Kidney (tissue), 14 donors: ENCODE results near the gene C10orf90. TPM values are rescaled to one million over a fixed set of nuclear protein-coding genes. Genes with fewer than 3 reads are reported as not detected.

Experiments used
- DNase-seq, 5 donors: peaks; one replicate each; pipeline ENCODE4 v3.0.0-alpha.2; 2013 to 2020
- FAIRE-seq: peaks from 2 replicates; lab custom pipeline; 2012; peaks lifted over from hg19 to GRCh38; lab: Jason Lieb, UNC
- H3K27ac ChIP-seq, 2 donors: one replicate each; pipeline ENCODE4 v1.7.0; 2013; ENCODE audit warnings: low read depth in 2 of 2, low read length in 2 of 2, inconsistent platforms in 1 of 2
- H3K27me3 ChIP-seq: one replicate; pipeline ENCODE4 v1.7.1; 2013; ENCODE audit warnings: low read length, inconsistent platforms; ENCODE audit not compliant: control insufficient read depth, insufficient read depth
- H3K36me3 ChIP-seq, 3 donors: one replicate each; pipeline versions ENCODE4 v1.7.0 to v1.7.1; 2013; ENCODE audit warnings: low read length in 3 of 3, control low read depth in 1 of 3, inconsistent platforms in 1 of 3; ENCODE audit not compliant: insufficient read depth in 3 of 3, control insufficient read depth in 2 of 3
- H3K4me1 ChIP-seq, 3 donors: one replicate each; pipeline versions ENCODE4 v1.7.0 to v1.7.1; 2013; ENCODE audit warnings: low read length in 3 of 3, inconsistent platforms in 1 of 3, low read depth in 1 of 3; ENCODE audit not compliant: control insufficient read depth in 2 of 3, insufficient read depth in 2 of 3
- H3K4me3 ChIP-seq, 3 donors: one replicate each; pipeline versions ENCODE4 v1.7.0 to v1.8.1; 2013; ENCODE audit warnings: low read length in 3 of 3, control low read depth in 1 of 3, inconsistent platforms in 1 of 3
- H3K9ac ChIP-seq, 3 donors: one replicate each; pipeline versions ENCODE4 v1.7.0 to v1.7.1; 2013; ENCODE audit warnings: low read length in 3 of 3, control low read depth in 1 of 3, inconsistent platforms in 1 of 3
- H3K9me3 ChIP-seq, 3 donors: one replicate each; pipeline versions ENCODE4 v1.7.0 to v1.7.1; 2013; ENCODE audit warnings: low read length in 3 of 3, control low read depth in 1 of 3, inconsistent platforms in 1 of 3; ENCODE audit not compliant: control insufficient read depth in 2 of 3, insufficient read depth in 1 of 3
- CTCF ChIP-seq: IDR thresholded peaks from 3 replicates; pipeline ENCODE4 v1.5.1; 2012; ENCODE audit warnings: mild to moderate bottlenecking, moderate library complexity, borderline replicate concordance; ENCODE audit not compliant: insufficient read depth; ENCODE audit errors: extremely low read depth
- intact Hi-C: fragments of 100-400 bp; cut with DNase I; formaldehyde crosslinking; loops from one replicate; pipeline ENCODE4 v1.11.1; 2022
- polyA plus RNA-seq: library from polyadenylated mRNA; stranded (reverse); fragments of 350-450 nt; fragmentation: Illumina TruSeq; extraction: RNeasy Lipid Tissue Mini Kit (QIAGEN cat#74804); gene quantifications from one replicate; pipeline ENCODE4 v1.2.3, GENCODE V29; 2014; ENCODE audit warnings: low read depth, low replicate concordance; ENCODE audit not compliant: insufficient read depth
- total RNA-seq: library from RNA; stranded (reverse); fragmentation: NEBNext Ultra II Directional; extraction: Animal tissue kit (Norgen Biotek cat#: 25700); gene quantifications from one replicate; pipeline ENCODE4 v1.2.1, GENCODE V29; 2021
- donor health status: control.
- donor health status: control.
- donor health status: control.
- donor health status: control.
- donor health status: control.
- donor health status: DM: yes; HTN: yes; CAD: no.
- donor health status: Normal renal cell carcinoma (clear cell type).

C10orf90 gene
- total and polyA plus RNA-seq, 2 donors from 2014 or later = 0.30 TPM; not detected in 1

GRCh38 chr10:126690534-126690933 is 20.0 kb upstream of the C10orf90 start:
- no peaks in the 10 kb centered on the region for H3K27me3 ChIP-seq
- H3K9me3 ChIP-seq = peaks cover 0 to 2% (median 0%) of the 10 kb centered on the region in 3 donors
- H3K4me3 ChIP-seq = no peak overlapping the region
- no peak for DNase-seq
- FAIRE-seq = no peak
- no peak overlapping the region for H3K9ac ChIP-seq
- H3K4me1 ChIP-seq = no peaks in the 10 kb centered on the region
- TF ChIP-seq CTCF = no peak
- no peaks in the 10 kb centered on the region for H3K36me3 ChIP-seq
- intact Hi-C loops = no loop called here
- no peak overlapping the region for H3K27ac ChIP-seq

GRCh38 chr10:126689461-126689994 is 19.0 kb upstream of the C10orf90 start:
- Histone ChIP-seq H3K27me3 (no peaks in the 10 kb centered on the region), H3K9ac (no peak overlapping the region), H3K9me3 (peaks cover 0 to 2% (median 0%) of the 10 kb centered on the region in 3 donors), H3K36me3 (no peaks in the 10 kb centered on the region), H3K4me3 (no peak overlapping the region), H3K4me1 (no peaks in the 10 kb centered on the region), H3K27ac (no peak overlapping the region)
- no peak for FAIRE-seq
- DNase-seq = no peak
- intact Hi-C loops = no loop called here
- no peak for TF ChIP-seq CTCF

- no peaks in the 10 kb centered on the region for H3K36me3 ChIP-seq
- no peak overlapping the region for H3K27ac ChIP-seq
- no peaks in the 10 kb centered on the region for H3K27me3 ChIP-seq
- no peak overlapping the region for H3K9ac ChIP-seq
- FAIRE-seq (no peak), DNase-seq (peak in 3 of 5 donors; percentile 27 to 58 (median 42))
- no peaks in the 10 kb centered on the region for H3K9me3 ChIP-seq
- H3K4me1 ChIP-seq = no peaks in the 10 kb centered on the region
- intact Hi-C loops = no loop called here
- H3K4me3 ChIP-seq = no peak overlapping the region
- TF ChIP-seq CTCF = no peak
Observed at GRCh38 chr10:126687121-126687606, 16.7 kb upstream of the C10orf90 start.

GRCh38 chr10:126686719-126687118 is 16.2 kb upstream of the C10orf90 start:
- H3K27ac ChIP-seq = no peak overlapping the region
- no peaks in the 10 kb centered on the region for H3K4me1 ChIP-seq
- no peaks in the 10 kb centered on the region for H3K9me3 ChIP-seq
- intact Hi-C loops = no loop called here
- no peak for TF ChIP-seq CTCF
- no peak overlapping the region for H3K4me3 ChIP-seq
- H3K9ac ChIP-seq = no peak overlapping the region
- no peaks in the 10 kb centered on the region for H3K27me3 ChIP-seq
- FAIRE-seq (no peak), DNase-seq (no peak)
- H3K36me3 ChIP-seq = no peaks in the 10 kb centered on the region
